Astrocyte (in vitro differentiated cells and primary cell): Measurements from ENCODE around the gene TEX19. TPM values are rescaled to one million over a fixed set of nuclear protein-coding genes. Genes with fewer than 3 reads are reported as not detected.
"Not testable (repeated sequence)": the region's sequence is repeated elsewhere in the genome, so short reads cannot be mapped to it uniquely, and the experiment has no call there.

Source experiments
- DNase-seq: peaks from one replicate; pipeline ENCODE4 v3.0.0-alpha.2; 2010; ENCODE audit warnings: low read depth
- FAIRE-seq: peaks from 2 replicates; lab custom pipeline; 2011; peaks lifted over from hg19 to GRCh38; lab: Jason Lieb, UNC
- H2AFZ ChIP-seq: 2 replicates; pipeline ENCODE4 v1.6.0; 2012; ENCODE audit warnings: low read depth, low read length, inconsistent platforms
- H3K27ac ChIP-seq: 2 replicates; pipeline ENCODE4 v1.5.1; 2011; ENCODE audit warnings: low read depth, low read length, inconsistent platforms
- H3K27me3 ChIP-seq: 2 replicates; pipeline ENCODE4 v1.6.0; 2011; ENCODE audit warnings: low read length, inconsistent platforms; ENCODE audit not compliant: insufficient read depth
- H3K36me3 ChIP-seq: 2 replicates; pipeline ENCODE4 v1.5.1; 2011; ENCODE audit warnings: low read length, inconsistent platforms; ENCODE audit not compliant: insufficient read depth
- H3K4me1 ChIP-seq: 2 replicates; pipeline ENCODE4 v1.5.1; 2011; ENCODE audit warnings: low read length, inconsistent platforms; ENCODE audit not compliant: insufficient read depth
- H3K4me2 ChIP-seq: 2 replicates; pipeline ENCODE4 v1.6.0; 2012; ENCODE audit warnings: low read length, inconsistent platforms
- H3K4me3 ChIP-seq: 2 replicates; pipeline ENCODE4 v1.5.1; 2011; ENCODE audit warnings: low read depth, mild to moderate bottlenecking, low read length, inconsistent platforms; ENCODE audit not compliant: insufficient read depth
- H3K79me2 ChIP-seq: 2 replicates; pipeline ENCODE4 v1.6.0; 2012; ENCODE audit warnings: mild to moderate bottlenecking, low read length, inconsistent platforms; ENCODE audit not compliant: insufficient read depth
- H3K9ac ChIP-seq: 2 replicates; pipeline ENCODE4 v1.6.0; 2012; ENCODE audit warnings: mild to moderate bottlenecking, low read length, inconsistent platforms
- H3K9me3 ChIP-seq: 2 replicates; pipeline ENCODE4 v1.5.1; 2012; ENCODE audit warnings: low read depth, mild to moderate bottlenecking, low read length, inconsistent platforms; ENCODE audit not compliant: insufficient read depth
- H4K20me1 ChIP-seq: 2 replicates; pipeline ENCODE4 v1.6.0; 2012; ENCODE audit warnings: low read length, inconsistent platforms; ENCODE audit not compliant: insufficient read depth
- H3K27ac Mint-ChIP-seq: one replicate; pipeline ENCODE4 v1.8.0; 2021; ENCODE audit warnings: mild to moderate bottlenecking, mixed read lengths; ENCODE audit not compliant: unreplicated experiment
- H3K27me3 Mint-ChIP-seq: one replicate; pipeline ENCODE4 v1.8.0; 2021; ENCODE audit warnings: low read depth, mixed read lengths; ENCODE audit not compliant: unreplicated experiment
- H3K36me3 Mint-ChIP-seq: one replicate; pipeline ENCODE4 v1.8.0; 2021; ENCODE audit warnings: low read depth, mixed read lengths; ENCODE audit not compliant: unreplicated experiment
- H3K4me1 Mint-ChIP-seq: one replicate; pipeline ENCODE4 v1.8.0; 2021; ENCODE audit warnings: low read depth, mixed read lengths; ENCODE audit not compliant: unreplicated experiment
- H3K4me3 Mint-ChIP-seq: one replicate; pipeline ENCODE4 v1.8.0; 2021; ENCODE audit warnings: mild to moderate bottlenecking, moderate library complexity, mixed read lengths; ENCODE audit not compliant: unreplicated experiment
- H3K9me3 Mint-ChIP-seq: one replicate; pipeline ENCODE4 v1.8.0; 2021; ENCODE audit warnings: mild to moderate bottlenecking, mixed read lengths; ENCODE audit not compliant: unreplicated experiment
- CTCF ChIP-seq: IDR thresholded peaks from 2 replicates; pipeline ENCODE4 v1.5.1; 2011; ENCODE audit warnings: low read depth, mild to moderate bottlenecking, inconsistent platforms, low read length, moderate library complexity; ENCODE audit not compliant: insufficient read depth
- EZH2 ChIP-seq: IDR thresholded peaks from 2 replicates; pipeline ENCODE4 v1.6.1; 2012; ENCODE audit warnings: mild to moderate bottlenecking, low read length, inconsistent platforms; ENCODE audit not compliant: insufficient read depth
- total RNA-seq: library from RNA; stranded (reverse); gene quantifications from 2 replicates; pipeline ENCODE4 v1.2.1, GENCODE V29; 2021

TEX19 gene
- total RNA-seq, 1 donor from 2014 or later, result not detected

- peaks cover 7% of the 10 kb centered on the region for H3K4me1 Mint-ChIP-seq
- no peaks in the 10 kb centered on the region for H3K9me3 Mint-ChIP-seq
- Histone ChIP-seq H2AFZ (no peak overlapping the region), H3K27me3 (no peaks in the 10 kb centered on the region), H3K9me3 (no peaks in the 10 kb centered on the region), H3K27ac (no peak overlapping the region), H3K79me2 (no peaks in the 10 kb centered on the region), H3K36me3 (no peaks in the 10 kb centered on the region), H3K4me3 (no peak overlapping the region), H3K9ac (no peak overlapping the region), H3K4me1 (peaks cover 8% of the 10 kb centered on the region), H3K4me2 (no peak overlapping the region), H4K20me1 (peaks cover 43% of the 10 kb centered on the region)
- TF ChIP-seq CTCF (no peak), EZH2 (no peak)
- H3K36me3 Mint-ChIP-seq, result peaks cover 2% of the 10 kb centered on the region
- DNase-seq (no peak), FAIRE-seq (no peak)
- H3K27me3 Mint-ChIP-seq, result no peaks in the 10 kb centered on the region
- H3K27ac Mint-ChIP-seq, result no peak overlapping the region
- no peak overlapping the region for H3K4me3 Mint-ChIP-seq
Observed at GRCh38 chr17:82408938-82409318, 49.9 kb downstream of the TEX19 start.

- FAIRE-seq (no peak), DNase-seq (no peak)
- Histone ChIP-seq H2AFZ (no peak overlapping the region), H3K4me2 (no peak overlapping the region), H3K27ac (no peak overlapping the region), H3K9ac (no peak overlapping the region), H3K4me3 (no peak overlapping the region), H3K36me3 (no peaks in the 10 kb centered on the region), H3K27me3 (no peaks in the 10 kb centered on the region), H3K4me1 (peaks cover 8% of the 10 kb centered on the region), H4K20me1 (peaks cover 55% of the 10 kb centered on the region), H3K79me2 (no peaks in the 10 kb centered on the region), H3K9me3 (no peaks in the 10 kb centered on the region)
- Mint-ChIP-seq H3K27me3 (no peaks in the 10 kb centered on the region), H3K27ac (no peak overlapping the region), H3K36me3 (peaks cover 2% of the 10 kb centered on the region), H3K4me1 (peaks cover 7% of the 10 kb centered on the region), H3K4me3 (no peak overlapping the region), H3K9me3 (no peaks in the 10 kb centered on the region)
- TF ChIP-seq EZH2, result no peak
- TF ChIP-seq CTCF, result no peak
Observed at GRCh38 chr17:82410014-82410716, 51.1 kb downstream of the TEX19 start.

GRCh38 chr17:82411396-82412053 is 52.5 kb downstream of the TEX19 start:
- Histone ChIP-seq H3K27ac (no peak overlapping the region), H3K36me3 (no peaks in the 10 kb centered on the region), H4K20me1 (peaks cover 68% of the 10 kb centered on the region), H3K4me1 (peaks cover 8% of the 10 kb centered on the region), H3K9me3 (no peaks in the 10 kb centered on the region), H3K4me3 (no peak overlapping the region), H3K27me3 (no peaks in the 10 kb centered on the region), H2AFZ (no peak overlapping the region), H3K9ac (no peak overlapping the region), H3K4me2 (no peak overlapping the region), H3K79me2 (no peaks in the 10 kb centered on the region)
- TF ChIP-seq EZH2 (no peak), CTCF (no peak)
- Mint-ChIP-seq H3K27ac (no peak overlapping the region), H3K4me1 (peaks cover 7% of the 10 kb centered on the region), H3K9me3 (no peaks in the 10 kb centered on the region), H3K27me3 (no peaks in the 10 kb centered on the region), H3K36me3 (peaks cover 2% of the 10 kb centered on the region), H3K4me3 (no peak overlapping the region)
- FAIRE-seq (no peak), DNase-seq (no peak)

GRCh38 chr17:82412081-82412480 is 53.0 kb downstream of the TEX19 start:
- not testable (repeated sequence) for H3K79me2 ChIP-seq, DNase-seq, H3K4me2 ChIP-seq, H3K9me3 Mint-ChIP-seq, H3K4me3 Mint-ChIP-seq, H3K4me3 ChIP-seq, FAIRE-seq, H3K36me3 Mint-ChIP-seq, H3K27me3 ChIP-seq, H3K4me1 ChIP-seq, H3K27ac ChIP-seq, H3K9ac ChIP-seq, H3K9me3 ChIP-seq, H3K4me1 Mint-ChIP-seq, H2AFZ ChIP-seq, H3K27me3 Mint-ChIP-seq, H3K36me3 ChIP-seq, H3K27ac Mint-ChIP-seq
- peaks cover 66% of the 10 kb centered on the region for H4K20me1 ChIP-seq
